Smooth muscle cell (in vitro differentiated cells): ENCODE results near the gene CHN1. TPM values are rescaled to one million over a fixed set of nuclear protein-coding genes. Genes with fewer than 3 reads are reported as not detected.

ENCODE experiments used
- DNase-seq: peaks from one replicate; lab custom pipeline; 2025; ENCODE audit not compliant: unreplicated experiment; lab: John Stamatoyannopoulos, UW
- H2AFZ ChIP-seq: fragments of 200-600 bp; sonication (generic); 2 replicates; pipeline ENCODE4 v1.6.0; 2016; ENCODE audit warnings: antibody characterized with exemption, low read depth, mild to moderate bottlenecking
- H3F3A ChIP-seq: fragments of 200-600 bp; sonication (generic); 2 replicates; pipeline ENCODE4 v1.6.0; 2017; ENCODE audit warnings: antibody characterized with exemption, low read depth
- H3K27ac ChIP-seq: fragments of 200-600 bp; sonication (generic); 2 replicates; pipeline ENCODE4 v1.5.1; 2016; ENCODE audit warnings: low read depth, mild to moderate bottlenecking
- H3K27me3 ChIP-seq: fragments of 200-600 bp; sonication (generic); 2 replicates; pipeline ENCODE4 v1.6.1; 2016; ENCODE audit warnings: low read depth, mild to moderate bottlenecking
- H3K36me3 ChIP-seq: fragments of 200-600 bp; sonication (generic); 2 replicates; pipeline ENCODE4 v1.5.1; 2016; ENCODE audit warnings: low read depth
- H3K4me1 ChIP-seq: fragments of 200-600 bp; sonication (generic); 2 replicates; pipeline ENCODE4 v1.5.1; 2016; ENCODE audit warnings: low read depth
- H3K4me2 ChIP-seq: fragments of 200-600 bp; sonication (generic); 2 replicates; pipeline ENCODE4 v1.6.0; 2016; ENCODE audit warnings: mild to moderate bottlenecking
- H3K4me3 ChIP-seq: fragments of 200-600 bp; sonication (generic); 2 replicates; pipeline ENCODE4 v1.5.1; 2016; ENCODE audit warnings: mild to moderate bottlenecking
- H3K79me2 ChIP-seq: fragments of 200-600 bp; sonication (generic); 2 replicates; pipeline ENCODE4 v1.6.0; 2016; ENCODE audit warnings: low read depth, mild to moderate bottlenecking
- H3K9ac ChIP-seq: fragments of 200-600 bp; sonication (generic); 2 replicates; pipeline ENCODE4 v1.6.0; 2016; ENCODE audit warnings: low read depth
- H3K9me3 ChIP-seq: fragments of 200-600 bp; sonication (generic); replicated peaks from 2 replicates; pipeline ENCODE4 v1.5.1; 2016; ENCODE audit warnings: low read depth
- H4K20me1 ChIP-seq: fragments of 200-600 bp; sonication (generic); 2 replicates; pipeline ENCODE4 v1.6.0; 2016; ENCODE audit warnings: low read depth
- CTCF ChIP-seq: fragments of 200-600 bp; sonication (generic); IDR thresholded peaks from 2 replicates; pipeline ENCODE4 v1.5.1; 2017; ENCODE audit warnings: borderline replicate concordance, mild to moderate bottlenecking, antibody characterized with exemption; ENCODE audit not compliant: insufficient read depth, poor library complexity, severe bottlenecking
- WGBS: methylation state at CpG from one replicate; pipeline ENCODE4 v1.1.7; 2016; ENCODE audit warnings: low lambda C conversion rate; 5-methylcytosine and 5-hydroxymethylcytosine counted together
- polyA plus RNA-seq: library from polyadenylated mRNA; unstranded; fragments of >200 nt; fragmentation: Nextera tagmentation; extraction: Ambion mirVana; gene quantifications from 2 replicates; pipeline ENCODE4 v1.2.1, GENCODE V29; 2016
- total RNA-seq: library from RNA; depleted of rRNA; stranded (reverse); fragments of >200 nt; gene quantifications from 2 replicates; pipeline ENCODE4 v1.2.3, GENCODE V29; 2014

The CHN1 gene
- total and polyA plus RNA-seq, 2 experiments from 2014 or later = 33.5 to 44.8 TPM

GRCh38 chr2:175022923-175023322, 17.7 kb upstream of the CHN1 start:
- H3K36me3 ChIP-seq = no peaks in the 10 kb centered on the region
- H3K4me3 ChIP-seq = no peak overlapping the region
- no peaks in the 10 kb centered on the region for H3F3A ChIP-seq
- H3K9me3 ChIP-seq = no peaks in the 10 kb centered on the region
- no peak for TF ChIP-seq CTCF
- no peak overlapping the region for H3K4me2 ChIP-seq
- no peak for DNase-seq
- no peak overlapping the region for H3K27ac ChIP-seq
- H4K20me1 ChIP-seq = no peaks in the 10 kb centered on the region
- H3K9ac ChIP-seq = no peak overlapping the region
- H2AFZ ChIP-seq = no peak overlapping the region
- H3K27me3 ChIP-seq = no peaks in the 10 kb centered on the region
- H3K79me2 ChIP-seq = no peaks in the 10 kb centered on the region
- WGBS = 87% methylated on average over 3 of the region's 3 CpGs
- H3K4me1 ChIP-seq = peaks cover 4% of the 10 kb centered on the region

GRCh38 chr2:175019566-175020327, 14.6 kb upstream of the CHN1 start:
- Histone ChIP-seq H3K27me3 (no peaks in the 10 kb centered on the region), H3K36me3 (no peaks in the 10 kb centered on the region), H3K4me3 (no peak overlapping the region), H3K9ac (no peak overlapping the region), H3K9me3 (no peaks in the 10 kb centered on the region), H3K27ac (no peak overlapping the region), H3F3A (no peaks in the 10 kb centered on the region), H3K4me2 (no peak overlapping the region), H3K4me1 (no peaks in the 10 kb centered on the region), H4K20me1 (no peaks in the 10 kb centered on the region), H2AFZ (no peak overlapping the region), H3K79me2 (no peaks in the 10 kb centered on the region)
- 94% methylated on average over 2 of the region's 2 CpGs for WGBS
- no peak for TF ChIP-seq CTCF
- no peak for DNase-seq

GRCh38 chr2:175017618-175018414, 12.6 kb upstream of the CHN1 start:
- no peaks in the 10 kb centered on the region for H3K9me3 ChIP-seq
- H3K27me3 ChIP-seq = no peaks in the 10 kb centered on the region
- no peak overlapping the region for H3K9ac ChIP-seq
- no peak overlapping the region for H3K27ac ChIP-seq
- no peak overlapping the region for H3K4me3 ChIP-seq
- no peaks in the 10 kb centered on the region for H3K4me1 ChIP-seq
- 94% methylated on average over 5 of the region's 5 CpGs for WGBS
- H4K20me1 ChIP-seq = no peaks in the 10 kb centered on the region
- DNase-seq = no peak
- H3K79me2 ChIP-seq = no peaks in the 10 kb centered on the region
- H2AFZ ChIP-seq = no peak overlapping the region
- no peak overlapping the region for H3K4me2 ChIP-seq
- no peaks in the 10 kb centered on the region for H3K36me3 ChIP-seq
- H3F3A ChIP-seq = no peaks in the 10 kb centered on the region
- TF ChIP-seq CTCF = no peak
